ENCODE measurements around the gene DDX17. TPM values are rescaled to one million over a fixed set of nuclear protein-coding genes. Genes with fewer than 3 reads are reported as not detected.

The DDX17 gene
- total RNA-seq, 4 donors from 2014 or later, result 108 to 329 (median 206) TPM

DNA sequence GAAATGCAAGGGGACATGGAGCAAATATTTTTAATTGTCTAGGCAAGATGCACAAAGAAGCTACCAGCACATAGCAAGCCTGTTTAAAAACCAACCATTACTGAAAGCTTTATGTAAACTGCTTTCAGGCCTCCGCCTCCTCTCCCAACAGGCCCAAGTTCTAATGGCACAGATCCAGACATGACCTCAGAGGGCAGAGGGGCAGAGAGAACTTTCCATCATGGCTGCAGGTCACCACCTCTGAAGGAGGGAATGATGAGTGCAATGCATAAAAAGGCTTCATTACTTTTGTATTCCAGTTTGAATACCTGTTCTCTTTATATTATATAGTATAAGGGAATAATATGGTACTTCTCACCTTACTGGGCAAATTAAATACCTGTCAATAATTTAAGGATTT, 15.2 kb downstream of the DDX17 start:
- in situ Hi-C loops (cut with MboI; ENCODE audit: low sequenced_read_pairs in 4 of 4) (no loop called here), intact Hi-C loops (cut with DNase I; ENCODE audit: low total_unique reads) (loop anchor here (10.0 kb wide), 1 partner anchor 194 kb away; the partner anchor contains the start of gene TOMM22)
- ATAC-seq, result peak in 1 of 2 donors; percentile 64

DNA sequence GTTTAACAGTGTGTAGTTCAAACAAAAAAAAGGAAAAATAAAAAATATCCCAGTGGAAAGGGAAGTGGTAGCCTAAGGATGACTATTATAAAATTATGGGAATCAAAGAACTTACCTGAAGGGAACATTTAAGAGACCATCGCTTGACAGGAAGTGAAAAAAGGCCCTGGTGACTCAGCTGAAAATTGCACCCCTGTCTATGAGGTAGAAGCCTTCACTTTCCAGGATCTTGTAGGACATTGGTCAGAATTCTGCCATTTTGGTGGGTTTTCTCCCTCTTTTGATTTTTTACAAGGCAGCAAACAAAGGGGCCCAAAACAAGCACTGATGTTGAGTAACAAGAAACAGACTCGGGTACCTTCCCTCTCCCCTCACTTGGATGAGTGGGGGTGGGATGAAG, 15.6 kb downstream of the DDX17 start:
- Histone ChIP-seq H3K27ac (peak overlapping the region; percentile 52 to 73 (median 58)), H3K9me3 (no peaks in the 10 kb centered on the region), H3K4me3 (no peak overlapping the region), H3K4me1 (peaks cover 9 to 11% of the 10 kb centered on the region in 2 donors), H3K36me3 (peaks cover 18 to 100% of the 10 kb centered on the region in 2 donors), H3K27me3 (no peaks in the 10 kb centered on the region)
- no peak for TF ChIP-seq POLR2A (IDR thresholded peaks at IDR 0.05)
- TF ChIP-seq, protein P1, sequence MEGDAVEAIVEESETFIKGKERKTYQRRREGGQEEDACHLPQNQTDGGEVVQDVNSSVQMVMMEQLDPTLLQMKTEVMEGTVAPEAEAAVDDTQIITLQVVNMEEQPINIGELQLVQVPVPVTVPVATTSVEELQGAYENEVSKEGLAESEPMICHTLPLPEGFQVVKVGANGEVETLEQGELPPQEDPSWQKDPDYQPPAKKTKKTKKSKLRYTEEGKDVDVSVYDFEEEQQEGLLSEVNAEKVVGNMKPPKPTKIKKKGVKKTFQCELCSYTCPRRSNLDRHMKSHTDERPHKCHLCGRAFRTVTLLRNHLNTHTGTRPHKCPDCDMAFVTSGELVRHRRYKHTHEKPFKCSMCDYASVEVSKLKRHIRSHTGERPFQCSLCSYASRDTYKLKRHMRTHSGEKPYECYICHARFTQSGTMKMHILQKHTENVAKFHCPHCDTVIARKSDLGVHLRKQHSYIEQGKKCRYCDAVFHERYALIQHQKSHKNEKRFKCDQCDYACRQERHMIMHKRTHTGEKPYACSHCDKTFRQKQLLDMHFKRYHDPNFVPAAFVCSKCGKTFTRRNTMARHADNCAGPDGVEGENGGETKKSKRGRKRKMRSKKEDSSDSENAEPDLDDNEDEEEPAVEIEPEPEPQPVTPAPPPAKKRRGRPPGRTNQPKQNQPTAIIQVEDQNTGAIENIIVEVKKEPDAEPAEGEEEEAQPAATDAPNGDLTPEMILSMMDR (IDR thresholded peaks at IDR 0.05 in 4 of 5, conservative IDR thresholded peaks at IDR 0.05 in 1 of 5), result no peak
- in situ Hi-C loops (cut with MboI; ENCODE audit: low sequenced_read_pairs in 4 of 4) (no loop called here), intact Hi-C loops (cut with DNase I; ENCODE audit: low total_unique reads) (loop anchor here (10.0 kb wide), 1 partner anchor 194 kb away; the partner anchor contains the start of gene TOMM22)
- ATAC-seq (no peak), DNase-seq (no peak)

More for the DNA sequence above, 15.2 kb downstream of the DDX17 start:
- peaks cover 9 to 11% of the 10 kb centered on the region in 2 donors for H3K4me1 ChIP-seq
- no peaks in the 10 kb centered on the region for H3K27me3 ChIP-seq
- no peaks in the 10 kb centered on the region for H3K9me3 ChIP-seq
- peaks cover 18 to 100% of the 10 kb centered on the region in 2 donors for H3K36me3 ChIP-seq
- no peak for TF ChIP-seq POLR2A (IDR thresholded peaks at IDR 0.05)
- TF ChIP-seq, protein P1 (IDR thresholded peaks at IDR 0.05 in 4 of 5, conservative IDR thresholded peaks at IDR 0.05 in 1 of 5), result no peak
- H3K27ac ChIP-seq, result peak overlapping the region; percentile 52 to 73 (median 58)
- H3K4me3 ChIP-seq, result no peak overlapping the region
- no peak for DNase-seq

DNA sequence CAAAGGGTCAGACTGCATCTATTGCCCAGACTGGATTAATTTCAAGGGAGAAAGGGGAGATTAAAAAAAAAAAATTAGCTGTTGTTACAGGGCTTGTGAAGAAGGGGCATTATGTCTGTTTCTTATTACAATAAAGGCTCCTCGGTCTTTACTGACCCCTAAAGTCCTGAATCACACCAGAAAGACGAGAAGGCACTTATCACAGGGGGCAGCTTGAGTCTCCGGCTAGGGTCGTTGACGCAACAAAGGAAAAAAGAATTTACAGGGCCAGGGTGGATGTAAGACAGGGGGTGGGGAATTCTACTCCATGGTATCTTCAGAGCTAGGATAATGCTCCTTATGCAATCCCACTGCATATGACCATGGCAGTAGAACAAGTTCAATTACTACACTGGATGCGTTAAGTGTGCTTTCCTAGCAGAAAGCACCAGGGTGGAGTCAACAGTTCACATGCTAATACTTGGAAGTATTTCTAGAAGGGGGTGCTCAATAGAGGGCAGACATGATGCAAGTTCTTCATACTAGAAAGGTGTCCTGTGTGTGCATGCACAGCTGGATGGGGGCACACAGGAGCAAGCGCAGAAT, 16.5 kb downstream of the DDX17 start:
- peaks cover 24 to 100% of the 10 kb centered on the region in 2 donors for H3K36me3 ChIP-seq
- no peak overlapping the region for H3K4me3 ChIP-seq
- no peaks in the 10 kb centered on the region for H3K9me3 ChIP-seq
- DNase-seq (no peak), ATAC-seq (no peak)
- in situ Hi-C loops (cut with MboI; ENCODE audit: low sequenced_read_pairs in 4 of 4) (no loop called here), intact Hi-C loops (cut with DNase I; ENCODE audit: low total_unique reads) (loop anchor here (10.0 kb wide), 1 partner anchor 195 kb away; the partner anchor contains the start of gene TOMM22)
- no peak for TF ChIP-seq POLR2A (IDR thresholded peaks at IDR 0.05)
- TF ChIP-seq, protein P1 (IDR thresholded peaks at IDR 0.05 in 4 of 5, conservative IDR thresholded peaks at IDR 0.05 in 1 of 5), result no peak
- H3K27me3 ChIP-seq, result no peaks in the 10 kb centered on the region
- H3K4me1 ChIP-seq, result peaks cover 9 to 11% of the 10 kb centered on the region in 2 donors
- H3K27ac ChIP-seq, result peak overlapping the region in 3 of 4 donors; percentile 55 to 73 (median 60)

DNA sequence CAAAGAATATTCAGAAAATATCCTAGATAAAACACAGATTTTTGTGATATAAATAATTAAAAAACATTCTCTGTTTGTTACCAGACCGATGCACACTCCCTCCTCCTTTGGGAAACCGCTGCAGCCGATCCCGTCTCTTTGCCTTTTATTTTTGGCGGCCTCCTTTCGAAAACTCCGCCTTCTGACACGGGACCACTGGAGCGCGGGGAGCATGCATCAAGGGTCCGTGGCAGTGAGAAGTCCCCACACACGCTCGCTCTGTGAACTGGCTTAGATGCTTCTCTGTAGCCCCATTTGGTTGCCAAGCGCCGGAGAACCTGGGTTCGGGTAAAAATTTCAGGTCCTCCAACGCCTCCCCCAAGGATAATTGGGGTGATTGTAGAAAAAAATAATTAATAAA, 17.0 kb downstream of the DDX17 start:
- Histone ChIP-seq H3K4me3 (no peak overlapping the region), H3K4me1 (peaks cover 9 to 11% of the 10 kb centered on the region in 2 donors), H3K36me3 (peaks cover 29 to 100% of the 10 kb centered on the region in 2 donors), H3K27ac (peak overlapping the region in 2 of 4 donors; percentile 60 to 73), H3K9me3 (no peaks in the 10 kb centered on the region), H3K27me3 (no peaks in the 10 kb centered on the region)
- ATAC-seq (no peak), DNase-seq (no peak)
- intact Hi-C loops (cut with DNase I; ENCODE audit: low total_unique reads) (no loop called here), in situ Hi-C loops (cut with MboI; ENCODE audit: low sequenced_read_pairs in 4 of 4) (no loop called here)
- TF ChIP-seq POLR2A (IDR thresholded peaks at IDR 0.05), result no peak
- TF ChIP-seq, protein P1 (IDR thresholded peaks at IDR 0.05 in 4 of 5, conservative IDR thresholded peaks at IDR 0.05 in 1 of 5), result no peak

Data from gastrocnemius medialis (tissue), 4 donors.